Nucleus accumbens (tissue), 56 donors: ENCODE measurements around the gene GINS1.
"Not testable (repeated sequence)": the region's sequence is repeated elsewhere in the genome, so short reads cannot be mapped to it uniquely, and the experiment has no call there.

Experiments
- DNase-seq, 56 donors: peaks; one replicate each; lab custom pipeline; 2025; lab: John Stamatoyannopoulos, UW

Gene GINS1

GRCh38 chr20:25389401-25389857, 18.0 kb upstream of the GINS1 start:
- no peak for DNase-seq

GRCh38 chr20:25389858-25390537, 17.5 kb upstream of the GINS1 start:
- peak in 34 of 56 donors; percentile 6 to 64 (median 47) for DNase-seq

- peak; percentile 52 to 98 (median 94) for DNase-seq
These were observed 16.6 kb upstream of the GINS1 start, which contains the start of gene ABHD12 for GRCh38 chr20:25390538-25391528. Gene ABHD12 (minus strand): TSS chr20:25390835. CDS start chr20:25390703, 132 bp downstream.

GRCh38 chr20:25394276-25394675, 13.2 kb upstream of the GINS1 start:
- peak in 2 of 56 donors; percentile 3 to 4 for DNase-seq

- no peak for DNase-seq
These were observed 12.5 kb upstream of the GINS1 start for GRCh38 chr20:25394996-25395395.

DNA sequence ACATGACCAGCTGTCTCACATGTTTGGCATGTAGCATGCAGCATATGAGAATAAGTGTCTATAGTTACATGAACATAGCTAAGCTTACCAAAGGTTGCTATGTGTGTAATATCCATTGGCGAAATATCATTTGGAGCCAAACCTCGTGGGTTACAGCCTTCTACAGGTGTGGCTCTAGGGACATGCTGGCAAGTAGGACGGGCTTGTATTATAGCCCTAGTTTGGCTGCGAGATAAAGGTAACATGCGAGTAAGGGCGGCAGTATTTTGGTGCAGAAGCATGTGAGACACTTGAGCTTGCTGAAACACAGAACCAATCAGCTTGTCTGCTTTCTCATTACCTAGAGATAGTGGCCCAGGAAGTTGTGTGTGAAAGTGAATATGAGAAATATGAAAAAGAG, 10.4 kb upstream of the GINS1 start:
- DNase-seq, result no peak

- DNase-seq, result no peak
These were observed 9.7 kb upstream of the GINS1 start for GRCh38 chr20:25397821-25398220.

DNA sequence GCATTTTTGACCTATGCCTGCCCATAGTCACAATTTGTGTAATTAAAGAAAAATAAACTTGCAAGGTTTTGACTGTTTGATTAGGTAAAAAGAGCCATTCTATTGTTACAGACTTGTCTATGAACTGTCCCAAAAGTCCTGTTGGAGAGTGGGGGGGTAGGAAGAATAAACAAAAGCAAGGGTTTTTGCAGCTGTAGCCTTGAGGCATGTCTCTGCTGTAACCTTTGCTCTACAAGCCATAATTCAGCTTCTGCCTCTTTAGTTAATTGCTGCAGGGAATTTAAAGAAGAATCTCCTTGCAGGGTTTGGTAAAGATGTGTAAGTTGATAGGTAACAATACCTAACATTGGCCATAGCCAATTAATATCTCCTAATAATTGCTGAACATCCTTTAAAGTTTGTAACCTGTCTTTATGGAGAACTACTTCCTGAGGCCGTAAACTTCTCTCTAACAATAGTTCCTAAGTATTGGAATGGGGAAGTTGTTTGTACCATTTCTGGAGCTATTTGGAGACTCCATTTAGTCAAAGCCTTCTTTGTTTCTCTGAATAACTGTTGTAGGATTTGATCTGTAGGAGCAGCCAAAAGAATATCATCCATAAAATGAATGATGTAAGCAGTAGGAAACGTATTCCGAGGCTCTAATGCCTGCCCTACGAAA, 9.0 kb upstream of the GINS1 start:
- no peak for DNase-seq

DNA sequence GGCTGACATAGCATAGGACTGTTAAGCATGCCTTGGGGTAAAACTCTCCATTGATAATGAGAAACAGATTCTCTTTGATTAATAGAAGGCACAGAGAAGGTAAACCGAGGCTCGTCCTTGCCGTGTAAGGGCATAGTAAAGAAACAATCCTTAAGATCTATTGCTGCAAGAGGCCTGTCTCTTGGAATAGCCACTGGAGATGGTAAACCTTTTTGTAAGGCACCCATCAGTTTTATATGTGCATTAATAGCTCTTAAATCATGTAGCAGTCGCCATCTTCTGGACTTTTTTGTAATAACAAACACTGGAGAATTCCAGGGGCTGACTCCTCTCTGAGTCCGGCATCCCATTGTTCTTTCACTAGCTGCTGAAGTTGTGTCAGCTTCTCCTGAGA, 8.4 kb upstream of the GINS1 start:
- DNase-seq, result peak in 29 of 56 donors; percentile 1 to 69 (median 26)

DNA sequence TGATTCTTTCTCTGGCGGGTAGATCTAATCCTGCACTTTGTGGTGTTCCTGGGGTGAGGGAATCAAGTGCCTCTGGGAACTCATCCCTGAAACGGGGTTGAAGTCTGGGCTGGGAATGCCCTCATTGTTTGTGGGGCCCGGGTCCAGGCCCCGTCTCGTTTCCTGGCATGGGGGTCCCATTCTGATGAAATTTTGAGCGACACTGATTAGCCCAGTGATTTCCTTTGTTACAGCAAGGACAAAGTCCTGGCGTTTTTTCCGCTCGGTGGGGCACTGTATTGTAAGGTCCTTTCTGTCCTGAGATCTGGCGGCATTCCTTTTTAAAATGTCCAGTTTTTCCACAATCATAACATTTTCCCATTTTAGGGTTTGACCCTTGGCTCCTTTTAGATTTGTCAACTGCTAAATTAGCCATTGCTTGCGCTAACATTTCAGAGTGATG, 7.2 kb upstream of the GINS1 start:
- DNase-seq, result not testable (repeated sequence)

GRCh38 chr20:25402583-25402982, 4.9 kb upstream of the GINS1 start:
- DNase-seq, result no peak

DNA sequence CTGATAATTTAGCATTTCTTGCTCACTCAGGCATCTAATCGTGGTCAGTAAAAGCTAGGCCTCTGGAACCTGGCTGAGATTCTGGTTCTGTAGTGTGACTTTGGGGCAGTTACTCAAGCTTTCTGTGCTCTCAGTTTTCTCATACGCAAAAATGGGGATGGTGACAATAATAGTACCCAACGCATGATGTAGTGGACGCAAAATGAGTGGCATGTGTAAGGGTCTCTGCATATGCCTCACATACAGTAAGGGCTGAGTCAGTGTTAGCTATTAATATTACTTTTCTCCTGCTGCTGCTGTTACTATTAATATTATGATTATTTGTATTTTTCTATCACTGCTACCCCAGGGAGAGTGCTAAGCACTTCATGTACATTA, 686 bp downstream of the GINS1 start:
- no peak for DNase-seq

- no peak for DNase-seq
These were observed 1.4 kb downstream of the GINS1 start for GRCh38 chr20:25408890-25409289.

- DNase-seq, result no peak
These were observed 11.3 kb downstream of the GINS1 start for GRCh38 chr20:25418776-25419175.

DNA sequence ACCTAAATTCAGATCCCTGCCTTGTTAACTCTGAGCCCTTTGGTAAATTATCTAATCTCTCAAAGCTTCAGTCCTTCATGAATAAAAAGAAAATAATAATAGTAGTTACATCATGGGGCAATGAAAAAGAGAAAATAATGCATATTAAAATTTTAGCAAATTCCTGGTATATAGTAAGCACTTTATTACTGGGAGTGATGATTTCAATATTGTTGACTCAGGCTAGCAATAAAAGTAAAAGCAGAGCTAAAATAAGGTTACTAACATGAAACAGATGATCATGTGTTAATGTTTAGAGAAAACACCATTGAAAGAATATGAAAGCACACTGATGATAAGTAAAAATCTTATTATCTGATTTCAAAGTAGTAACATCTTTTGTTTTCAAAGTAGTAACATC, 13.6 kb downstream of the GINS1 start:
- no peak for DNase-seq

DNA sequence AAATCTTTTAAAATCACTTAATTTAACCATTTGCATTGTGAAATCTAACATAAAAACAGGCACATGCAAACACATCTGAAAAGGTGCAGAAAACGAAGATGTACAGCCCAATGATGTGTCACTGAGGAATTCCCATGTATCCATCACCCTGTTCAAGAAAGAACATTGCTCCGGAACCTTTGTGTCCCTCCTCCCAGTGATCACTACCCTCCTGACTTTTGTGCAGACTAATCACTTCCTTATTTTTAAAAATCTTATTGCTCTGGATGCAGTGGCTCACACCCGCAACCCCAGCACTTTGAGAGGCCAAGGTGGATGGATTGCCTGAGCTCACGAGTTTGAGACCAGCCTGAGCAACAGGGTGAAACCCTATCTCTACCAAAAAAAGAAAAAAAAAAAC, 14.6 kb downstream of the GINS1 start:
- no peak for DNase-seq

DNA sequence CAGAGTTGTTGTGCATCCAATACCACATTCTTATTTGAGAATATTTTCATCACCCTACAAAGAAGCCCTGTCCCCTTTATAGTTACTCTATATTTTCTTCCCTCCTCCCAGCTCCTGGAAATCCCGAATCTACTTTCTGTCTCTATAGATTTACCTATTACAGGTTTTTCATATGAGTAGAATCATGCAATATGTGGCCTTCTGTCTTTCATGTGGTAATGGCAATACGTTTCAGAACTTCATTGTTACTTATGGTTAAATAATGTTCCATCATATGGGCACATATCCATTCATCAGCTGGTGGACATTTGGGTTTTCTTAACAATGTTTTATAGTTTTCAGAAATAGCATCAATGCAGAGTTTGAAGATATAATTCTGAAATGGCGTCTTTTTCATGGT, 17.1 kb downstream of the GINS1 start:
- no peak for DNase-seq

DNA sequence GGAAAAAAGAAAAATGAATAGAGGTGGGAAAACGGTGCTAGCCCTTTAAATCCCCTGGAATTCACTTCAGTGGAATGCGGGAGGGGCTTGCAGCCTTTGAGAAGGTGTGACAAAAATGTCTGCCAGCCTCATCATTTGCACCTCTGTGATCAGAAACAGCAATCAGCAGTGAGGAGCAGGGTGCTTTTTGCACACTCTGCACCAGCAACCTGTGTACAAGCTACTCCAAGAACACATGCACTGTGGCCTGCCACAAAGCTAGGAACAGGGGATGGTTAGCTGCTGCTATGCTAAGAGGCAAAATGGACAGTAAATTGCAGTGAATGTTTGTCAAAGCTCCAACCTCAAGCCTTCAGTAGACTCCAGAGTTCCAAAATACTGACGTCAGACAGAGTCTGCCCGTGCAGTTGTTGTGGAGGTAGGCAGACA, 29.7 kb downstream of the GINS1 start:
- no peak for DNase-seq

GRCh38 chr20:25439328-25439727, 31.9 kb downstream of the GINS1 start:
- no peak for DNase-seq

GRCh38 chr20:25444556-25444955, 37.1 kb downstream of the GINS1 start:
- no peak for DNase-seq

DNA sequence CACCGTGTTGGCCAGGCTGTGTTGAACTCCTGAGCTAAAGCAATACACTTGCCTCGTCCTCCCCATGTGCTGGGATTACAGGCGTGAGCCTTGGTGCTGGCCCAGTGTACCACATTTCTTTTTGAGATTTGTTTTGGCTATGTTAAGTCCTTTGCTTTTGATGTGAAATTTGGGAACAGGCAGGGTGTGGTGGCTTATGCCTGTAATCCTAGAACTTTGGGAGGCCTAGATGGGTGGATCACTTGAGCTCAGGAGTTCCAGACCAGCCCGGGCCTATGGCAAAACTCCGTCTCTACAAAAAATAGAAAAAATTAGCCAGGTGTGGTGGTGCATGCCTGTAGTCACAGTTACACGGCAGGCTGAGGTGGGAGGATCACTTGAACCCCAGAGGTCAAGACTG, 40.2 kb downstream of the GINS1 start:
- DNase-seq, result no peak
